ENCODE data around the gene DNAJC10.
"Not testable (repeated sequence)": the region's sequence is repeated elsewhere in the genome, so short reads cannot be mapped to it uniquely, and the experiment has no call there.

Gene DNAJC10

DNA sequence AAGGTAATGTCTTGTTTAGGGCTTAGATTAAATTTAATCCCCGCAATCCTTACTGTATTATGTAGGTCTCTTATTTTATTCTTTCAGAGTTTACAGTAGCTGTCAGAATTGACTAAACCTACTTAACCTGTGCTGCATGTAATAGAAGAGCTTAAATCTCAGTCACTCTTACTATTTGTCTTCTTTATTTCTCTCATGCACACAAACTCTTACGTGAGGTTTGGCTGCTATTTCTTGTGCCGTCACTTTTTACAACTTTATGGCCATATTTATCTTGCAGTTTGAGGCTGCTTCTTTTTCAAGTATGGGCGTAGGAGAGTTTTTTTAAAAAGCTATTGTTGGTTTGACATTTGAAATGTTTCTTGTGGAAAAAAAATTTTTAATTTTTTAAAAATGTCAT, 12.0 kb downstream of the DNAJC10 start:
- Histone ChIP-seq H3K4me3 (ENCODE audit: low read depth, low read length) (no peak overlapping the region), H3K36me3 (peaks cover 33% of the 10 kb centered on the region)

DNA sequence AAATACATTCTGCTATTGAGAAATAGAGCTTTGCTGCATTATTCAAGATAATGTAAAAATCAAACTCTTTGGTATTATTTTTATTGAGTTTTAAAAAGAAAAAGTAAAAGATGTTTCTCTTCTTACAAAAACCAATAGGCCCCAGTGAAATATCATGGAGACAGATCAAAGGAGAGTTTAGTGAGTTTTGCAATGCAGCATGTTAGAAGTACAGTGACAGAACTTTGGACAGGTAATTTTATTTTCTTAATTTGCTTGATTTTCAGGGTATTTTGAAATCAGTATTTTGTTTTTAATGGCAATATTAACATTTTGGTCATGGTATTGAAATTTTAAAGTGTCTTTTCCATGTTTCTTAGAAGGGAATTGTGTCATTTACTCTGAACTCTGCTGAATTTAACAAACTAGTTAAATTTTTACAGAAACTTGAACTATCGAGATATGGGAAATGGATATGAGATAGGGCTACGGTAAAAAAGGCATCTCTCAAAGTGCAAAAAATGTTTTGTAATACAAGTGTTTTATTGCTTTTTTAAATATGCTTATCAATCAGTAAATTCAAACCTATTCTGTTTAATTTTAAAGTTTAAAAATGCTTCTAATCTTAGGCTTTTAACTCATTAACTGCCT, 13.8 kb downstream of the DNAJC10 start:
- no peak overlapping the region for H3K4me3 ChIP-seq (ENCODE audit: low read depth, low read length)
- H3K36me3 ChIP-seq, result peaks cover 25% of the 10 kb centered on the region
- H3K9me3 ChIP-seq (ENCODE audit: severe bottlenecking), result no peaks in the 10 kb centered on the region
- DNase-seq, result no peak
- TF ChIP-seq, protein P1, sequence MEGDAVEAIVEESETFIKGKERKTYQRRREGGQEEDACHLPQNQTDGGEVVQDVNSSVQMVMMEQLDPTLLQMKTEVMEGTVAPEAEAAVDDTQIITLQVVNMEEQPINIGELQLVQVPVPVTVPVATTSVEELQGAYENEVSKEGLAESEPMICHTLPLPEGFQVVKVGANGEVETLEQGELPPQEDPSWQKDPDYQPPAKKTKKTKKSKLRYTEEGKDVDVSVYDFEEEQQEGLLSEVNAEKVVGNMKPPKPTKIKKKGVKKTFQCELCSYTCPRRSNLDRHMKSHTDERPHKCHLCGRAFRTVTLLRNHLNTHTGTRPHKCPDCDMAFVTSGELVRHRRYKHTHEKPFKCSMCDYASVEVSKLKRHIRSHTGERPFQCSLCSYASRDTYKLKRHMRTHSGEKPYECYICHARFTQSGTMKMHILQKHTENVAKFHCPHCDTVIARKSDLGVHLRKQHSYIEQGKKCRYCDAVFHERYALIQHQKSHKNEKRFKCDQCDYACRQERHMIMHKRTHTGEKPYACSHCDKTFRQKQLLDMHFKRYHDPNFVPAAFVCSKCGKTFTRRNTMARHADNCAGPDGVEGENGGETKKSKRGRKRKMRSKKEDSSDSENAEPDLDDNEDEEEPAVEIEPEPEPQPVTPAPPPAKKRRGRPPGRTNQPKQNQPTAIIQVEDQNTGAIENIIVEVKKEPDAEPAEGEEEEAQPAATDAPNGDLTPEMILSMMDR (IDR thresholded peaks at IDR 0.05; ENCODE audit: low read depth, low read length), result no peak
- no peaks in the 10 kb centered on the region for H3K27me3 ChIP-seq (ENCODE audit: insufficient read depth, low read depth, severe bottlenecking)
- no peak overlapping the region for H3K27ac ChIP-seq

More for the DNA sequence above, 12.0 kb downstream of the DNAJC10 start:
- Histone ChIP-seq H3K9me3 (ENCODE audit: severe bottlenecking) (no peaks in the 10 kb centered on the region), H3K27ac (no peak overlapping the region), H3K27me3 (ENCODE audit: insufficient read depth, low read depth, severe bottlenecking) (no peaks in the 10 kb centered on the region)
- no peak for DNase-seq
- TF ChIP-seq, protein P1 (IDR thresholded peaks at IDR 0.05; ENCODE audit: low read depth, low read length), result no peak

DNA sequence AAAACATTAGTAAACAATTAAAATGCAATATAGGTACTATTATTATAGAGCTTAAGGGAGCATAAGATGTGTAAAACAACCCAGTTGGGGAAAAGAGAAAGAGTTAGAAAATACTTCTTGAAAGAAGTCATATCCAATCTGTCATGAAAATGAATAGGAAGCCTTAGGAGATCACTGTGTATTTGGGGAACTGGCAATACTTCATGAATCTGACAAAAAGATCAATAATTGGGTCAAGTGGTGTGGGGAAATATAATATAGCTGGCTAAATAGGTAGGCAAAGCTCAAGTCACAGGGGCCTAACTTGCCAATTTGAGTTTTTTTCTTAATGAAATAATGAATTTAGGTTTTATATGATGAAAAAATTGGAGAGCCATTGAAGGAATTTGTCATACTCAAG, 14.4 kb downstream of the DNAJC10 start:
- no peak for DNase-seq
- TF ChIP-seq, protein P1 (IDR thresholded peaks at IDR 0.05; ENCODE audit: low read depth, low read length), result no peak
- Histone ChIP-seq H3K36me3 (peaks cover 25% of the 10 kb centered on the region), H3K9me3 (ENCODE audit: severe bottlenecking) (no peaks in the 10 kb centered on the region), H3K27me3 (ENCODE audit: insufficient read depth, low read depth, severe bottlenecking) (no peaks in the 10 kb centered on the region), H3K27ac (no peak overlapping the region), H3K4me3 (ENCODE audit: low read depth, low read length) (no peak overlapping the region)

DNA sequence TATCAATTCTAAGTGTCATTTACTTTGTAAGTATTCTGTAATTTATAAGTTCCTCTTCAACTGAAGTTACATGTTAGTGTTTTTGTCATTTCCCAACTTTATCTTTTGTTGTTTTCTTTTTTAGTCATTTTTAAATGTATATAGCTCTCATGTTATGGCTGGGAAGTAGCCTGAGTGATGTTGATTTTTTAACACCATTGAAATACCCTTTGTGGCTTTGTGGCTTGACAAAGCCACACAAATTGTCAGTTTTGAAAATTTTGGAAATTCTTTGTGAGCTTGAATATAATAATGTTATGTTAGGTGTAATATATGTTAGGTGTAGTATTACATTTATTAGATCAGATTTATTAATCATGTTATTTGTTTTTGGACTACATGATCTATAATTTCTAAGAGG, 16.7 kb downstream of the DNAJC10 start:
- Histone ChIP-seq H3K27ac (no peak overlapping the region), H3K27me3 (ENCODE audit: insufficient read depth, low read depth, severe bottlenecking) (no peaks in the 10 kb centered on the region), H3K4me3 (ENCODE audit: low read depth, low read length) (no peak overlapping the region), H3K36me3 (peaks cover 37% of the 10 kb centered on the region), H3K9me3 (ENCODE audit: severe bottlenecking) (no peaks in the 10 kb centered on the region)
- no peak for DNase-seq
- TF ChIP-seq, protein P1 (IDR thresholded peaks at IDR 0.05; ENCODE audit: low read depth, low read length), result no peak

DNA sequence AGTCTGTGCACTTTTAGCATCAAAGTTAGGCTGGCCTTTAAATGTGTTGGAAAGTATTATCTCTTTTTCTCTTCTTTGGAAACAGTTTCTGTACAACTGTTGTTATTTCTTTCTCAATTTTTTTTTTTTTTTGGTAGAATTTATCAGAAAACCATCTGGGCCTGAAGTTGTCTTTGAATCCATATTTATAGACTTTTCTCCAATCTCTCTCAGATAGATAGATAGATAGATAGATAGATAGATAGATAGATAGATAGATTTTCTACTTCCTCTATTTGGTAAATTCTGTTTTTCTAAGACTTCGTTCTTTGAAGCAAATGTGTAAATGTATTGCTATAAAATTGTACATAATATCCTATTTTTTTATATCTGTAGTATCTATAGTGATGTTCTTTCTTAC, 17.5 kb downstream of the DNAJC10 start:
- peaks cover 42% of the 10 kb centered on the region for H3K36me3 ChIP-seq
- no peak overlapping the region for H3K27ac ChIP-seq
- no peak for DNase-seq
- no peak overlapping the region for H3K4me3 ChIP-seq (ENCODE audit: low read depth, low read length)
- TF ChIP-seq, protein P1 (IDR thresholded peaks at IDR 0.05; ENCODE audit: low read depth, low read length), result no peak
- no peaks in the 10 kb centered on the region for H3K9me3 ChIP-seq (ENCODE audit: severe bottlenecking)
- no peaks in the 10 kb centered on the region for H3K27me3 ChIP-seq (ENCODE audit: insufficient read depth, low read depth, severe bottlenecking)

DNA sequence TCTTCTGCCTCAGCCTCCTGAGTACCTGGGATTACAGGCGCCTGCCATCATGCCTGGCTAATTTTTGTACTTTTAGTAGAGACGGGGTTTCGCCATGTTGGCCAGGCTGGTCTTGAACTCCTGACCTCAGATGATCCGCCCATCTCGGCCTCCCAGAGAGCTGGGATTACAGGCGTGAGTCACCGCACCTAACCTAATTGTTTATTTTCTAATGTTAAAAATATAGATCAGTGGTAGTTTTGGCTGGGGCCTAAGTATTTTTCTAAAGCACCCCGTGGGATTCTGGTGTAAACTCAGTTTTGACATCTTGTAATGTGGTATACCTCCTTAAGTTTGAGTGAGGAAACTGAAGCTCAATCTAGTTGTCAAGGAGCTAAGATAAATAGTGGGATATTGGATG, 20.8 kb downstream of the DNAJC10 start:
- H3K36me3 ChIP-seq, result peaks cover 29% of the 10 kb centered on the region
- H3K9me3 ChIP-seq (ENCODE audit: severe bottlenecking); H3K4me3 ChIP-seq (ENCODE audit: low read depth, low read length); H3K27me3 ChIP-seq (ENCODE audit: insufficient read depth, low read depth, severe bottlenecking); H3K27ac ChIP-seq; DNase-seq: not testable (repeated sequence)
